LNCaP clone FGC (cell line): ENCODE measurements around the gene MDGA2.
"Not testable (repeated sequence)": the region's sequence is repeated elsewhere in the genome, so short reads cannot be mapped to it uniquely, and the experiment has no call there.

Source experiments
- DNase-seq: peaks from one replicate; pipeline ENCODE4 v3.0.0-alpha.2; 2011; ENCODE audit warnings: low read depth
- H3K4me3 ChIP-seq: 2 replicates; pipeline ENCODE4 v1.5.1; 2011; ENCODE audit warnings: mild to moderate bottlenecking, low read depth, low read length, control low read depth
- CTCF ChIP-seq: IDR thresholded peaks from 2 replicates; pipeline ENCODE4 v1.5.1; 2012; ENCODE audit warnings: mild to moderate bottlenecking; ENCODE audit not compliant: control insufficient read depth, insufficient read depth; ENCODE audit errors: extremely low read depth

MDGA2 gene

GRCh38 chr14:47211263-47211662 lies 464.1 kb downstream of the MDGA2 start:
- no peak for TF ChIP-seq CTCF
- no peak for DNase-seq
- no peak overlapping the region for H3K4me3 ChIP-seq

- TF ChIP-seq CTCF: no peak
- no peak for DNase-seq
- no peak overlapping the region for H3K4me3 ChIP-seq
These were observed 465.3 kb downstream of the MDGA2 start for GRCh38 chr14:47210099-47210498.

GRCh38 chr14:47208434-47208833 lies 467.0 kb downstream of the MDGA2 start:
- TF ChIP-seq CTCF: no peak
- no peak for DNase-seq
- H3K4me3 ChIP-seq: no peak overlapping the region

- DNase-seq: no peak
- no peak overlapping the region for H3K4me3 ChIP-seq
- no peak for TF ChIP-seq CTCF
These were observed 467.8 kb downstream of the MDGA2 start for GRCh38 chr14:47207617-47208016.

- no peak for DNase-seq
- no peak overlapping the region for H3K4me3 ChIP-seq
- TF ChIP-seq CTCF: no peak
These were observed 474.7 kb downstream of the MDGA2 start for GRCh38 chr14:47200740-47201139.

GRCh38 chr14:47195582-47195981 lies 479.8 kb downstream of the MDGA2 start:
- no peak for TF ChIP-seq CTCF
- no peak overlapping the region for H3K4me3 ChIP-seq
- DNase-seq: no peak

- no peak for DNase-seq
- no peak overlapping the region for H3K4me3 ChIP-seq
- TF ChIP-seq CTCF: no peak
These were observed 481.4 kb downstream of the MDGA2 start for GRCh38 chr14:47194055-47194454.

GRCh38 chr14:47192203-47192602 lies 483.2 kb downstream of the MDGA2 start:
- H3K4me3 ChIP-seq, DNase-seq: not testable (repeated sequence)
